Right atrium auricular region (tissue), 2 donors: ENCODE results near the gene SOWAHA. TPM values are rescaled to one million over a fixed set of nuclear protein-coding genes. Genes with fewer than 3 reads are reported as not detected.

Experiments
- DNase-seq: peaks from one replicate; pipeline ENCODE4 v3.0.0-alpha.2; 2019; ENCODE audit warnings: low spot score
- H3K27ac ChIP-seq, 2 donors: fragments of 200-600 bp; sonication (generic); 1 replicate in 1 of 2; 2 replicates in 1 of 2; pipeline ENCODE4 v1.5.1; 2016 to 2019
- H3K27me3 ChIP-seq, 2 donors: fragments of 200-600 bp; sonication (generic); one replicate each; pipeline versions ENCODE4 v1.5.1 to v1.6.0; 2017 to 2019
- H3K36me3 ChIP-seq: fragments of 200-600 bp; sonication (generic); one replicate; pipeline ENCODE4 v1.5.1; 2016
- H3K4me1 ChIP-seq, 2 donors: fragments of 200-600 bp; sonication (generic); one replicate each; pipeline versions ENCODE4 v1.5.1 to v1.6.0; 2017 to 2019
- H3K4me3 ChIP-seq, 2 donors: fragments of 200-600 bp; sonication (generic); 1 replicate in 1 of 2; 2 replicates in 1 of 2; pipeline ENCODE4 v1.5.1; 2017 to 2019; ENCODE audit warnings: mild to moderate bottlenecking in 1 of 2, moderate library complexity in 1 of 2
- H3K9me3 ChIP-seq, 2 donors: fragments of 200-600 bp; sonication (generic); one replicate each; pipeline ENCODE4 v1.5.1; 2019
- CTCF ChIP-seq, 2 donors: fragments of 200-600 bp; sonication (generic); IDR thresholded peaks; one replicate each; pipeline ENCODE4 v1.5.1; 2019; ENCODE audit warnings: antibody characterized with exemption in 2 of 2
- total RNA-seq, 2 donors: library from RNA; depleted of rRNA; stranded (reverse); fragments of >200 nt; gene quantifications; one replicate each; pipeline ENCODE4 v1.1.0, GENCODE V29; 2016

SOWAHA gene
- total RNA-seq, 2 donors from 2014 or later, result not detected

GRCh38 chr5:132813599-132814502 is 749 bp downstream of the SOWAHA start:
- DNase-seq, result no peak
- peaks cover 0 to 15% of the 10 kb centered on the region in 2 donors for H3K4me1 ChIP-seq
- peaks cover 17 to 21% of the 10 kb centered on the region in 2 donors for H3K27me3 ChIP-seq
- H3K36me3 ChIP-seq, result no peaks in the 10 kb centered on the region
- TF ChIP-seq CTCF (IDR thresholded peaks at IDR 0.05), result no peak
- H3K4me3 ChIP-seq, result peak overlapping the region; percentile 11 to 44
- H3K27ac ChIP-seq, result no peak overlapping the region
- no peaks in the 10 kb centered on the region for H3K9me3 ChIP-seq

GRCh38 chr5:132814503-132815294 is 1.6 kb downstream of the SOWAHA start:
- peak overlapping the region in 1 of 2 donors; percentile 44 for H3K4me3 ChIP-seq
- peaks cover 0 to 18% of the 10 kb centered on the region in 2 donors for H3K4me1 ChIP-seq
- H3K9me3 ChIP-seq, result no peaks in the 10 kb centered on the region
- no peak for TF ChIP-seq CTCF (IDR thresholded peaks at IDR 0.05)
- H3K36me3 ChIP-seq, result no peaks in the 10 kb centered on the region
- DNase-seq, result no peak
- peaks cover 17 to 21% of the 10 kb centered on the region in 2 donors for H3K27me3 ChIP-seq
- H3K27ac ChIP-seq, result no peak overlapping the region

GRCh38 chr5:132815454-132815853 is 2.4 kb downstream of the SOWAHA start:
- Histone ChIP-seq H3K27me3 (peaks cover 17 to 21% of the 10 kb centered on the region in 2 donors), H3K4me3 (no peak overlapping the region), H3K36me3 (no peaks in the 10 kb centered on the region), H3K27ac (no peak overlapping the region), H3K9me3 (no peaks in the 10 kb centered on the region), H3K4me1 (peaks cover 0 to 25% of the 10 kb centered on the region in 2 donors)
- DNase-seq, result no peak
- TF ChIP-seq CTCF (IDR thresholded peaks at IDR 0.05), result no peak

GRCh38 chr5:132816083-132816482 is 3.0 kb downstream of the SOWAHA start:
- DNase-seq, result no peak
- peaks cover 17 to 18% of the 10 kb centered on the region in 2 donors for H3K27me3 ChIP-seq

GRCh38 chr5:132816554-132816953 is 3.5 kb downstream of the SOWAHA start:
- Histone ChIP-seq H3K27me3 (peaks cover 13% of the 10 kb centered on the region in 2 donors), H3K27ac (no peak overlapping the region)
- TF ChIP-seq CTCF (IDR thresholded peaks at IDR 0.05), result no peak

More at GRCh38 chr5:132816083-132816482, 3.0 kb downstream of the SOWAHA start:
- H3K36me3 ChIP-seq, result no peaks in the 10 kb centered on the region
- H3K9me3 ChIP-seq, result no peaks in the 10 kb centered on the region
- H3K4me3 ChIP-seq, result no peak overlapping the region
- no peak for TF ChIP-seq CTCF (IDR thresholded peaks at IDR 0.05)
- H3K27ac ChIP-seq, result no peak overlapping the region
- peaks cover 0 to 25% of the 10 kb centered on the region in 2 donors for H3K4me1 ChIP-seq

More at GRCh38 chr5:132816554-132816953, 3.5 kb downstream of the SOWAHA start:
- peaks cover 0 to 25% of the 10 kb centered on the region in 2 donors for H3K4me1 ChIP-seq
- no peaks in the 10 kb centered on the region for H3K9me3 ChIP-seq
- H3K36me3 ChIP-seq, result no peaks in the 10 kb centered on the region
- no peak overlapping the region for H3K4me3 ChIP-seq
- DNase-seq, result no peak
